ENCODE data around the gene RXFP3.
"Not testable (repeated sequence)": the region's sequence is repeated elsewhere in the genome, so short reads cannot be mapped to it uniquely, and the experiment has no call there.

The RXFP3 gene

GRCh38 chr5:33936381-33937016 lies at the start of gene RXFP3:
Gene RXFP3 (plus strand): TSS chr5:33936386. CDS start chr5:33936741, 355 bp downstream.
- no peak for DNase-seq (ENCODE audit: low spot score)

GRCh38 chr5:33887268-33887667 lies 48.9 kb upstream of the RXFP3 start:
- no peak for DNase-seq (ENCODE audit: low spot score)

DNA sequence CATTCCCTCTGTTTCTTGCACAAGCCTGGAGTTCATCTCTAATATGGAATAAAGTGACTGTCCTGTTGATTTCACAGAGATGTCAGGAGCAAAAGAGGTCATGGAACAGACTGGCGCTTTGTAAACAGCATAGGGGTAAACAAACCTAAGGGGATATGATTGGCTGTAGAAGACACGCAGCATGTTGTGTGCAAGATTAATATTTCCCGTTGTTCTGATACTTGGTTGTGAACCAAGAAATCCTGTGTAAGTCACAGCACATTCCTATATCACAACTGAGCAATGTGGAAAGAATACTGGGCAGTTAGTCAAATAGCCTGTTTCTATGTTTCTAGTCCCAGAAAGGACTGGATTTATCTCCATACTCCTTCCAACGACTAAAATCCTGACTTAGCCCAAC lies 47.6 kb upstream of the RXFP3 start:
- DNase-seq (ENCODE audit: low spot score): no peak

- DNase-seq (ENCODE audit: low spot score): no peak
Measured at GRCh38 chr5:33890131-33891032, 45.8 kb upstream of the RXFP3 start.

GRCh38 chr5:33891446-33891787 lies 44.8 kb upstream of the RXFP3 start:
- DNase-seq (ENCODE audit: low spot score): no peak

DNA sequence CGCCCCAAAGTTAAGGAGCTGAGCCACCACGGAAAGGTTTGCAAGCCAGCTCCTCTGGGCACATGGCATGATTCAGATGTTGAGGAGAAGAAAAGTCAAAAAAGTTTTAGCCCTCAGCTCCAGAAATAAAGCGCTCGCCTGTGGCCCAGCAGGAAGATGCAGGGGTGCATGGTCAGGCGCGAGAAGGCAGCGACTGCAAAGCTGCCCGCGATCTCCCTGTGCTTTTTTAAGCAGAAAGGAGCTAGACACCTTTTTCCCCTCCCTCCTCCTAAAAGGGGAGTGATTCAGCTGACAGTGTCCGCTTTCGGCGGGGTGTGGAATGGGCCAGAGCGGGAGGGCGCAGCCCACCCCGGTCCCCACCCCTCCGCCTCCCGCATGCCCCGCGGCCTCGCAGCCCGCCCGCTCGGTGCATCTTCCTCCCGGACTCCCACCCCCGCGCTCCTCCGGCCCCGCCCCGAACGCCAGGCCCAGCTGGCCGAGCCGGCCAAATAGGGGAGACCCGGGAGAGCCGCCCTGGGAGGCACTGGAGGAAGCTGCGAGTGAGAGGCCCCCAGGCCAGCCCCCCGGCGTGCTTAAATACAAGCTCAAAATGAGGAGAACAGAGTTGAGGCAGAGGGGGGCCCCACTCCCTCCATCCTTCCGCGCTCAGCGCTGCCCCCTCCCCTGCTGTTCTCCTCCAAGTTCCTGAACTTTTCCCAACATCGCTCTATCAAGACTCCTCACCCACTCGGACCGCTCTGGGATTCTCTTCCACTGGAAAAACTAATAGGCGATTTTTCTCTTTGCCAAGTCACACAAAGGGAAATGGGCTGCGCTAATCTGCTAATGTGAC lies 44.2 kb upstream of the RXFP3 start, which contains the start of gene ADAMTS12:
Gene ADAMTS12 (minus strand): TSS at position 203 of the 832 bp plus-strand sequence. CDS start 134 bp downstream, at position 69.
- DNase-seq (ENCODE audit: low spot score): no peak

DNA sequence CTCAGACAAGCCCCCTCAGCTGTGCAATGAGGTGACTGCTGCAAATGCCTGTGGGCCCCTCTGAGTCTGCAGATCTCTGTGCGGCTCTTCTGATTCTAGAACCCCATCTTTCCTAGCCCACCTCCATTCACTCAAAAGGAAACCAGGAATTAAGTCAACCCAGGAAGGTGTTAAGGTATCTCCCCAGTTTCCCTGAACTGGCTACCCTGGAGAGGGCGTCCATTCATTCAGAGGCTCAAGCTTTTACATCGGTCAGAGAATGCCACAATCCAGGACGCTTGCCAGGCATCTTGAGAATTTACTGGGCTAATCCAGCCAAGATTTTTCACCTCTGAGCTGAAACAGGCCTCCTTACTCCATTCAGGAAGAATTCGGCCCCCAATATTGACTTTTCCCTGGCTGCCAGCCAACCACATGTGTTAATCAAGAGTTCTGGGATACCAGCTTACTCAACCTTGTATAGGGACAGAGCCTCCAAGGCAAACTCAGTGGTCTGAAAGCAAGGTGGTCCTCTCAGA lies 43.5 kb upstream of the RXFP3 start:
- DNase-seq (ENCODE audit: low spot score): no peak

DNA sequence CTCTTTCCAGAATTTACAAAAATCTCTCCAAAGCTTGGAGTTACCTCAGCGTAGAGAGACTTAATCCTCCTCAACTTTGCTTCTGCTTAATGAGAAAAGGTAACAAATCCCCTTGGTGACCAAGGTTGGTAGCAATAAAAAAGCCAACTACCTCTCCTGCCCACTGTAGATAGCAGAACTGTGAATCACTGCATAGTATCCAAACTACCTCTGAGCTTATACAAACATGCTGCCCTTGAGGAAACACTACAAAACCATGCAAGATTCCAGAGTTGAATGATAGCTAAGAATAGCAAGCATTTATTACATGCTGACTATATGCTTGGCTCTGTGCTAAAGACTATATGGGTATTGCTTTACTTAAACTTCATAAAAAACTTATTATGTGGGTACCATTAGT lies 41.6 kb upstream of the RXFP3 start:
- DNase-seq (ENCODE audit: low spot score): no peak

DNA sequence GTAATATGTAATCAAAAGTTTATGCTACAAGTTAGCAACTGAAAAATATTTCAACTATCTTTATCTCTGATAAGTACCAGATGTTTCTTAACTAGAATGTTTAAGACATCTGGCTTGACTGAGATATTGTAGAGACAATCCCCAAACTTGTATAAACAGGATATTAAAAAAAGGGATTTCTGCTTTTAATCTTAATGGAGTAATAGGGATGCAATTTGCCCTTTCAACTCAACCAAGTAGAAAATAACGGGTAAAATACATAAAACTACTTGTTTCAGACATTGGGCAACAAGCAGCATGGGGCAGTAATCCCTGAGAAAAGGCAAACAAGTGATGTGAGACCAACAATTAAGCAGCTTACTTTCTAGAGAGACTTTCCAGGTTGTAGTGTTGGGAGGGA lies 35.0 kb upstream of the RXFP3 start:
- DNase-seq (ENCODE audit: low spot score): no peak

GRCh38 chr5:33903118-33903517 lies 33.1 kb upstream of the RXFP3 start:
- no peak for DNase-seq (ENCODE audit: low spot score)

DNA sequence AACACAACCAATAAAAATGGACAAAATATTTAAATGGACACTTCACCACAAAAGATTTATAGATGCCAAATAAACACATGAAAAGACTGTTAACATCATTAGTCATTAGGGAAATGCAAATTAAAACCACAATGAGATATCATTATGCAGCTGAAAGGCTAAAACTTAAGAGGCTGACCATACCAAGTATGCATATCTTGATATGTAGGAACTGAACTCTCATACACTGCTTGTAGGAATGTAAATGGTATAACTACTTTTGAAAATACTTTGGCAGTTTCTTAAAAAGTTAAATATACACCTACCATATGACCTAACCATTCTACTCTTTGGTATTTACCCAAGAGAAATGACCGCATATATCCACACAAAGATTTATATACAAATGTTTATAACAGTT lies 30.8 kb upstream of the RXFP3 start:
- no peak for DNase-seq (ENCODE audit: low spot score)

DNA sequence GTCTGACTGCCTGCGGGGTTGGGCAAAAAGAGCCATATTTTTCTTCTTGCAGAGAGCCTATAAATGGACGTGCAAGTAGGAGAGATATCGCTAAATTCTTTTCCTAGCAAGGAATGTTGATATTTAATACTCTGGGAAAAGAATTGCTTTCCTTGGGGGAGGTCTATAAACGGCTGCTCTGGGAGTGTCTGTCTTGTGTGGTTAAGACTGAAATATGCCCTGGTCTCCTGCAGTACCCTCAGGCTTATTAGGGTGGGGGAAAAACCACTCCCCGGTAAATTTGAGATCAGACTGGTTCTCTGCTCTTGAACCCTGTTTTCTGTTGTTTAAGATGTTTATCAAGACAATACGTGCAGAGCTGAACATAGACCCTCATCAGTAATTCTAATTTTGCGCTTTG lies 29.9 kb upstream of the RXFP3 start:
- DNase-seq (ENCODE audit: low spot score): not testable (repeated sequence)

GRCh38 chr5:33914844-33915243 lies 21.3 kb upstream of the RXFP3 start:
- not testable (repeated sequence) for DNase-seq (ENCODE audit: low spot score)

DNA sequence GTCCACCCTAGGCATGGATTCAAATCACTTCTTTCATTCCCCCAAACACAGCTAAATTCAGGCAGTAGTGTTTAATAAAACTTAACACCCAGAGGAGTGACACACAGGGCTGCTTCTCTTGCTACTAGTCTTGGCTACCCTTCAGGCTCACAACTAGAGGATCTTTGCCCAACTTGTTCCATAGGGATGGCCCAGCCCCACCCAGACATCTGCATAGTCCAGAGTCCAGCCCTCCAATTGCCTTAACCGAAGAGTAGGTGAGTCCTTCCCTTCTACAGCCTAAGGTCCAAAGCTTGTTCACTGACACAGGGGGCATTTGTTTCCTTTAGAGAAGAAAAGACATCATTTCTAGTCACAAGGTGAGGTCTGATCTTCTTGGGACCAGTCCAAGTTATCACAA lies 15.2 kb upstream of the RXFP3 start:
- DNase-seq (ENCODE audit: low spot score): no peak

DNA sequence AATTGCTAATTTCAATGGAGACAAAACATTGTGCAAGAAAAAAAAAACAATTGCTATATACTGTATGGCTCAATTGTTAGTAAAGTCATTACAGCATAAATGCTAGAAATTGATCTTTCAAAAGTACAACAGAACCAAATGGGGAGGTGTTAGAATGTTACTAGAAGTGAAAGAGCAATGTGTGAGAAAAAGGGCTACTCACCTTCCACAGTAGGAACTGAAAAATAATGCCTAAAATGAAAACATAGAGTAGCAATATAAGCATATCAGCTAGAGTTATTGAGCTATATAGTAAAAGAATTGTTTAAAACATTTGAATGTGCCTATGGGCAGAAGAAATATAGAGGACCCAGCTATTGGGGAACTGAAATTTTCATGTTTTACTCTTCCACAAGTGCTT lies 10.9 kb upstream of the RXFP3 start:
- DNase-seq (ENCODE audit: low spot score): no peak

GRCh38 chr5:33927685-33928084 lies 8.5 kb upstream of the RXFP3 start:
- no peak for DNase-seq (ENCODE audit: low spot score)

DNA sequence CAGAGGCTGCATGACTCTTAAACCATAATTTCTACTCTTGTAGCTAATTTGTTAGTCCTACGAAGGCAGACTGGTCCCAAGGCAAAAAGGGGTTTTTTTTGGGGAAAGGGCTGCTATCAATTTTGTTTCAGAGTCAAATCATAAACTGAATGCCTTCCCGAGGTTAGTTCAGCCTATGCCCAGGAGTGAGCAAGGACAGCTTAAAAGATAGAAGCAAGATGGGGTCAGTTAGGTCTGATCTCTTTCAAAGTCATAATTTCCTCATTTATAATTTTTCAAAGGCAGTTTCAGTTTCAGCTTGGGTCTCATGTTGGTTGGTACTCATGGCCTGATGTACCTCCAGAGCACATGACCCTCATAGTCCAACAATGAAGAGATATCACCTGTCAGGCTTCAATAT lies 7.9 kb upstream of the RXFP3 start:
- no peak for DNase-seq (ENCODE audit: low spot score)

DNA sequence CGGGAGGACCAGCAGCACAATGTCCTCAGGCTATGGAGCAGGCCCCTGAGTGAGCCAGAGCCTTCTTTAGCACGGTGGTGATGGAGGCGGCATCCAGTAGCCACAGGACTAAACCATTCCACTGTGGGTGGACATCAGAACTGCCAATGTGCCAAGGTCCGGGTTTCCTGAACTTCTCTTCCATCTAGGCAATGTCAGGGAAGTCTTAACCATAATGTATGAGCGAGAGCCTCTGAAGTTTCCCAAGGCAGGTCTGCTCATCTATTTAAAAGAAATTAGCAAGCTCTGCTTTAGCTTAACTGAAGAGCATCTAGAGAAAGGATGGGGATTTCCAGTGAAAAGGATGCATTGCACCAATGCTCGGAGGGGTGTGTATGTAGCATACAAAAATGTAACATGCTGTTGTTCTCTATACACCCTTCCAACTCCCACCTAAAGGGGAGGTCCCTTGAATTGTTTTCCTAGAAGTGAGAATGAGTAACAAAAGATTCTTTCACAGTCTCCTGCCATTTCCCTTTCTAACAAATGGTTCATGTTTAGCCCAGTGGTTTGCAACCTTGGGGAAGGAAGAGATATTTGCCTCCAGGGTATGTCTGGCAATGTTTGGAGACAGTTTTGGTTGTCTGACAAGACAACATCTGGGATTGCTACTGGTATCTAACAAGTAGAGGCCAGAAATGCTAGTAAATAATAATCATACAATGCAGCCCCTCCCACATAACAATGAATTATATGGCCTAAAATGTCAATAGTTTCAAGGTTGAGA lies 6.1 kb upstream of the RXFP3 start:
- no peak for DNase-seq (ENCODE audit: low spot score)

- no peak for DNase-seq (ENCODE audit: low spot score)
Measured at GRCh38 chr5:33931136-33931535, 5.0 kb upstream of the RXFP3 start.

- no peak for DNase-seq (ENCODE audit: low spot score)
Measured at GRCh38 chr5:33933723-33934169, 2.4 kb upstream of the RXFP3 start.

DNA sequence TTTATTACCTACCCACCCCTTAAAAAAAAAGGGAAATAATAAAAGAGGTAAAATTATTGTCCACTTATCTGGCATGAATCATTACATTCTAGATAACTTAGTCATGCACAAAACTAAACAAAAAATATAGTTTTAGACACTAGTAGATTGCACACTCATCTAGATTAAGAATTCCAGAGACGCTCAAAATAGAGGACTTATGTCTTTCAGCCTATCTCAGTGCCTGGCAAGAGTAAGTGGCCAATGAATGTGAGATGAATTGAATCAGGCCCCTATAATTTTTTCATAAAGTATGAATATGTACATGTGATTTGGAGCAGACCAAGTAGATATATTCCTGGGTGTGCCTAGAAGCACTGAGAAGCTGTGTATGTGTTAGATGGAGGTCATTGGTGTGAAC lies 2.0 kb upstream of the RXFP3 start:
- no peak for DNase-seq (ENCODE audit: low spot score)

- no peak for DNase-seq (ENCODE audit: low spot score)
Measured at GRCh38 chr5:33936004-33936380, 194 bp upstream of the RXFP3 start.
